Uterus (tissue), 4 donors: ENCODE results near the gene ZBTB20. TPM values are rescaled to one million over a fixed set of nuclear protein-coding genes. Genes with fewer than 3 reads are reported as not detected.

Experiments used
- DNase-seq, 2 donors: peaks; one replicate each; pipeline ENCODE4 v3.0.0-alpha.2; 2019 to 2020
- H3K27ac ChIP-seq, 2 donors: fragments of 200-600 bp; sonication (generic); 1 replicate in 1 of 2; 2 replicates in 1 of 2; pipeline ENCODE4 v1.5.1; 2016 to 2018
- H3K27me3 ChIP-seq, 2 donors: fragments of 200-600 bp; sonication (generic); one replicate each; pipeline ENCODE4 v1.5.1; 2018 to 2019; ENCODE audit warnings: control low read depth in 1 of 2
- H3K36me3 ChIP-seq, 2 donors: fragments of 200-600 bp; sonication (generic); one replicate each; pipeline ENCODE4 v1.5.1; 2019; ENCODE audit warnings: control low read depth in 1 of 2
- H3K4me1 ChIP-seq, 2 donors: fragments of 200-600 bp; sonication (generic); one replicate each; pipeline ENCODE4 v1.5.1; 2018 to 2019; ENCODE audit warnings: control low read depth in 1 of 2
- H3K4me3 ChIP-seq, 2 donors: fragments of 200-600 bp; sonication (generic); 1 replicate in 1 of 2; 2 replicates in 1 of 2; pipeline ENCODE4 v1.5.1; 2018 to 2019; ENCODE audit warnings: mild to moderate bottlenecking in 1 of 2
- H3K9me3 ChIP-seq, 2 donors: fragments of 200-600 bp; sonication (generic); one replicate each; pipeline ENCODE4 v1.5.1; 2019; ENCODE audit warnings: control low read depth in 1 of 2
- CTCF ChIP-seq, 4 experiments: fragments of 200-600 bp in 2 of 4; fragments of 450-650 bp in 2 of 4; sonication (generic) in 2 of 4; IDR thresholded peaks; one replicate each; pipeline ENCODE4 v1.5.1; 2016 to 2019; ENCODE audit warnings: antibody characterized with exemption in 4 of 4, mild to moderate bottlenecking in 2 of 4, moderate library complexity in 1 of 4
- POLR2A ChIP-seq, 2 donors: fragments of 450-650 bp; IDR thresholded peaks; one replicate each; pipeline ENCODE4 v1.6.1; 2016; ENCODE audit warnings: antibody characterized with exemption in 2 of 2, mild to moderate bottlenecking in 1 of 2, moderate library complexity in 1 of 2
- intact Hi-C: fragments of 100-400 bp; cut with DNase I; formaldehyde crosslinking; loops from one replicate; pipeline ENCODE4 v1.15.1; 2023; ENCODE audit warnings: low total_unique reads
- total RNA-seq, 4 donors: library from RNA; depleted of rRNA in 3 of 4; stranded (reverse); fragments of >200 nt in 3 of 4; gene quantifications; one replicate each; pipeline versions ENCODE4 v1.1.0 to v1.2.4, GENCODE V29; 2014 to 2023
- donor health status: DM: yes; HTN: yes; CAD: no.

ZBTB20 gene
- total RNA-seq, 4 donors from 2014 or later, result 35.6 to 157 (median 85.1) TPM

- no peak overlapping the region for H3K27ac ChIP-seq
- intact Hi-C loops, result no loop called here
- peaks cover 0 to 3% of the 10 kb centered on the region in 2 donors for H3K36me3 ChIP-seq
- no peak overlapping the region for H3K4me3 ChIP-seq
- H3K9me3 ChIP-seq, result no peaks in the 10 kb centered on the region
- H3K27me3 ChIP-seq, result no peaks in the 10 kb centered on the region
- no peaks in the 10 kb centered on the region for H3K4me1 ChIP-seq
- DNase-seq, result no peak
- no peak for TF ChIP-seq CTCF (IDR thresholded peaks at IDR 0.05)
- TF ChIP-seq POLR2A (IDR thresholded peaks at IDR 0.05), result no peak
Observed at GRCh38 chr3:115004201-115005140, 142.6 kb downstream of the ZBTB20 start.

DNA sequence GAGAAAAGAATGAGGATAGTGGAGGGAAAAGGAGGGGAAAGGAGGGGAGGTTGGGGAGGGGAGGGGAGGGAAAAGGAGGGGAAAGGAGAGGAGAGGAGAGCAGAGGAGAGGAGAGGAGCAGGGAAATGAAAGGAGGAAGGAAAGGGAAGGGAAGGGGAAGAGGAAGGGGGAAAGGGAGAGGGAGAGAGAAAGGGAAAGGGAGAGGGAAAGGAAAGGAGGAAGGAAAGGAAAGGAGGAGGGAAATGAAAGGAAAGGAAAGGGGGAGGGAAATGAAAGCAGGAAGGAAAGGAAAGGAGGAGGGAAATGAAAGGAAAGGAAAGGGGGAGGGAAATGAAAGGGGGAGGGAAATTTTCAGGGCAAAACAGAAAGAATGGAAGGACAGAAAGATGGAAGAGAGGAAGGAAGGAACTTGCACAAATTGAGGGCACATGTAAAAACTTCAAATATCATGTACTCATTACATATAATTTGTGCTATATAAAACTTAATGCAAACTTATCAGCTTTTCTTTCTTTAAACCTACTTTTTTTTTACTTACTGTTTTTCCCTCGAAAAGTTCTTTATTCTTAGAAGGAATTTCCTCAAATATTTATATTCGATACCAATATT is 148.0 kb downstream of the ZBTB20 start:
- no peaks in the 10 kb centered on the region for H3K9me3 ChIP-seq
- no peak for TF ChIP-seq CTCF (IDR thresholded peaks at IDR 0.05)
- no peak for TF ChIP-seq POLR2A (IDR thresholded peaks at IDR 0.05)
- no peak overlapping the region for H3K4me3 ChIP-seq
- no peaks in the 10 kb centered on the region for H3K4me1 ChIP-seq
- no peak overlapping the region for H3K27ac ChIP-seq
- H3K36me3 ChIP-seq, result peaks cover 0 to 3% of the 10 kb centered on the region in 2 donors
- intact Hi-C loops, result no loop called here
- DNase-seq, result no peak
- no peaks in the 10 kb centered on the region for H3K27me3 ChIP-seq

- H3K36me3 ChIP-seq, result no peaks in the 10 kb centered on the region
Observed at GRCh38 chr3:114994554-114995341, 152.3 kb downstream of the ZBTB20 start.

GRCh38 chr3:114985776-114986175 is 161.3 kb downstream of the ZBTB20 start:
- Histone ChIP-seq H3K9me3 (no peaks in the 10 kb centered on the region), H3K36me3 (no peaks in the 10 kb centered on the region), H3K27me3 (no peaks in the 10 kb centered on the region), H3K4me3 (no peak overlapping the region), H3K27ac (no peak overlapping the region), H3K4me1 (no peaks in the 10 kb centered on the region)
- TF ChIP-seq CTCF (IDR thresholded peaks at IDR 0.05) (no peak), POLR2A (IDR thresholded peaks at IDR 0.05) (no peak)
- DNase-seq, result no peak
- intact Hi-C loops, result no loop called here

More at GRCh38 chr3:114994554-114995341, 152.3 kb downstream of the ZBTB20 start:
- TF ChIP-seq CTCF (IDR thresholded peaks at IDR 0.05) (no peak), POLR2A (IDR thresholded peaks at IDR 0.05) (no peak)
- DNase-seq, result no peak
- H3K4me3 ChIP-seq, result no peak overlapping the region
- H3K4me1 ChIP-seq, result no peaks in the 10 kb centered on the region
- no peaks in the 10 kb centered on the region for H3K27me3 ChIP-seq
- H3K27ac ChIP-seq, result no peak overlapping the region
- H3K9me3 ChIP-seq, result no peaks in the 10 kb centered on the region
- intact Hi-C loops, result no loop called here
